Esophagus mucosa (tissue), 1 donor: Measurements from ENCODE around the gene SRP54. TPM values are rescaled to one million over a fixed set of nuclear protein-coding genes. Genes with fewer than 3 reads are reported as not detected.
"Not testable (repeated sequence)": the region's sequence is repeated elsewhere in the genome, so short reads cannot be mapped to it uniquely, and the experiment has no call there.

ENCODE experiments used
- ATAC-seq: fragments of 200-7000 bp; cut with Tn5 transposase; one replicate; pipeline ENCODE4 v1.9.1; 2020
- total RNA-seq: library from RNA; stranded (reverse); gene quantifications from one replicate; pipeline ENCODE4 v1.2.4, GENCODE V29; 2023
- donor health status: DM: yes; HTN: yes; CAD: no.

SRP54 gene
- total RNA-seq, result 26.6 TPM

DNA sequence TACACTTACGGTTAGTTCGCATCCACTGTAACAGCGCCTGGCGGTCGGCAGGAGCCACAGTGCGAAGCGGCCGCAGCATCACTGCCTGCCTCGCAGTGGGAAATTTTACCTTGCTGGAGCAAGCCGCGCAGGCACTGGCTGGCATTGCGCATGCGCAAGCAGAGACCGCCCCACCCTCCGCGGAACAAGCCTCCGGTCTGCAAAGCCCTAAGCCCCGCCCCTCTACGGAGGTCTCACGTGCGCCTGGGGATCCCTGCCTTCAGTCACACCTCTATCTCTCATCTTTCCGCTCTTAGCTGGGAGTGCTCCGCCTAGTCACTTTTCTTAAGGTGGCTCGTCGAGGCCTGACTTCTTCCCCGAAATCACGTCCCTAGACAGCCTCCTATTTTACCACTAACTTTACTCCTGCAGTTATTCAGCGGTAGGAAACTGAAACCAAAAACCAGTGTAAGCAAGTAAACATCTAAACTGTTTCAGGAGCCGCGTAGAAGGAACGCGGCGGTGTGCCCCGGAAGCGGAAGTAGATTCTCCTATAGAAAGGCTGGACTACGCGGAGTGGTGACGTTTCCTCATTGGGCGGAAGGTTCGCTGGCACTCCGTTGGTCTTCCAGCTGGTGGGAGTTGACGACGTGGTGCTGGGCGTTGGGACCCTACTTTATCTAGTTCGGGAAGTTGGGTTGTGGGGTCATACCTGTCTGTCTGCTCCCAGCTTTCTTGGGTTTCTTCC is at the start of gene SRP54:
Gene SRP54 (plus strand): TSS at position 572 of the 727 bp plus-strand sequence. CDS start 13,718 bp downstream, outside the sequence.
- peak; percentile 99 for ATAC-seq

DNA sequence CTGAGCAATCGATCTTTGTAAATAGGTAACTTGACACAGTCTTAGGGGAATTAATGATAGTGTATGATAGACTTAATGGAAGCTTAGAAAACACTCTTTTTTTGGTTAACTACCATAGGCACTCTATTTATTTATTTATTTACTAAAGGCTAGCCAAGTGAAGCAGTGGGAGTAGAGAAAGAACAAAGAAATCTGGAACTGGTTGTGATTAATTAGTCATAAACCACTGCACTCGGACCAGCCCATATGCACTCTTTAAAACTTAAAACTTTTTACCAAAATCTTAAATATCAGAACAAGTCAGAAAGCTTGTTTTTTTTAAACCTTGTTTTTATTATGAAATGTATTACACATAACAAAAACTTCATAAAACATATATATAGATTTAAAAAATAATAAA is 49.5 kb upstream of the SRP54 start:
- no peak for ATAC-seq

DNA sequence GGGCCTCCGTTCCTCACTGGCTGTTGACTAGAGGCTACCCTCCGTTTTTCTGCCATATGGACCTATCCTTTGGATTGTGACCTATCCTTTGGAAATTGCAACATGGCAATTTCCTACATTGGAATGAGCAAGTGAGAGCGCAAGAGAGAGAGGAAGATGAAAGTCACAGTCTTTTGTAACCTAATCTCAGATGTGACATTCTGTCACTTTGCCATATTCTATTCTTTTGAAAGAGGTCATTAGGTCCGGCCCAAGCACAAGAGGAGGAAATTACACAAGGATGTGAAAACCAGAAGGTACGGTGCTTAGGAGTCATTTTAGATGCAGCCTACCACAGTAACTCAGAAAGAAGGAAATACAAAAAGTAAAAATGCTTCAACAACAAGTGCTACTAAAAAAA is 47.3 kb upstream of the SRP54 start:
- ATAC-seq, result no peak

DNA sequence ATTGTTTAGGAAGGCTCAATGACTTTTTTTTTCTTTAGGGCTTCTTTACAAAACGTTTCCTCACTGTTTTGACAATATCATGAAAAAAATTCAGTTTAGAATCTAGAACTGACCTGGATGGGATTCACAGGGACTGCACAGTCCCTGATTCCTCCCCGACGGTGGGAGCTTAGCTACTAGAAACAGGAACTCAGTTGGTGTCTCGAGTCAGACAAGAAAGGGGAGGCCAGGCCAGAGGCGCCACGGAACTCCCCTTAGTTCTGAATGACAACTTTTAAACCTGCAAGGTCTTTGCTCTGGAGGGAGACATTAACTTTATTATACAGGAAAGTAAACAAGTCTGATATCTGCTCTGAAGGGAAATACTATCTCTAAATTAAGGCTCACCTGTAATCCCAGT is 45.4 kb upstream of the SRP54 start:
- no peak for ATAC-seq

DNA sequence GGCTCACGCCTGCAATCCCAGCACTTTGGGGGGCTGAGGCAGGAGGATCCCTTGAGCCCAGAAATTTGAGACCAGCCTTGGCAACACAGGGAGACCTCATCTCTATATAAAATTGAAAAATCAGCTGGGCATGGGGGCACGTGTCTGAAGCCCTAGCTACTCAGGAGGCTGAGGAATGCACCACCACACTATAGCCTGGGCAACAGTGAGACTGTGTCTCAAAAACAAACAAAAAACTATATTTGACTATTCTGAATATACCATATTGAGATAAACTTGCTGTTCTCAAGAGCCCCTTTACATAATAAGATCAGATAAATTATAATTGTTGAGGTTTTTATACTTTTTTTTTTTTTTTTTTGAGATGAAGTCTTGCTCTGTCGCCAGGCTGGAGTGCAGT is 44.9 kb upstream of the SRP54 start:
- no peak for ATAC-seq

DNA sequence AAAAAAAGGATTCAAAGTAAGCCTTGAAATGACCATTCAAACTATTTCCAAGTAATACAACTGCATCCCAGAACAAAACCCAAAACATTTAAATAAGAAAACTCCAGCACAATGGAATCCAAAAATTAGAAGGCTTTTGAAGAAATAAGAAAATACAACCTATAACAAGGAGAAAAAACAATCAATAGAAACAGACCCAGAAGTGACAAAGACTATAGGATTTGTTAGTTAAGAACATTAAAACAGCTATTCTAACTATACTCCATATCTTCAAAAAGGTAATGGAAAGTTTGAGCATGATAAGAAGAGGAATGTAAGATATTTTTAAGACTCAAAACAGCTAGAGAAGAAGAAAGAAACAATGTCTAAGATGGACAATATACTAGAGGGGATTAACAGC is 39.3 kb upstream of the SRP54 start:
- ATAC-seq, result no peak

DNA sequence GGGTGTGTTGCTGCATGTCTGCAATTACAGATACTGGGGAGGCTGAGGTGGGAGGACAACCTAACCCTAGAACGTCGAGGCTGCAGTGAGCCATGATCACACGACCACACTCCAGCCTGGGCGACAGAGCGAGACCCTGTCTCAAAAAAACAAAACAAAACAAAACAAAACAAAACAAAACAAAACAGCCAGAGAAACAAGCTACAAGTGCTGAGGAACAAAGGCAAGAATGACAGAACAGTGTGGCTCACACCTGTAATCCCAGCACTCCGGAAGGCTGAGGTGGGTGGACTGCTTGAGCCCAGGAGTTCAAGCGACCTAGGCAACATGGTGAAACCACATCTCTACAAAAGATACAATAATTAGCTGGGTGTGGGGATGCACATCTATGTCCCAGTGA is 38.0 kb upstream of the SRP54 start:
- ATAC-seq, result no peak

DNA sequence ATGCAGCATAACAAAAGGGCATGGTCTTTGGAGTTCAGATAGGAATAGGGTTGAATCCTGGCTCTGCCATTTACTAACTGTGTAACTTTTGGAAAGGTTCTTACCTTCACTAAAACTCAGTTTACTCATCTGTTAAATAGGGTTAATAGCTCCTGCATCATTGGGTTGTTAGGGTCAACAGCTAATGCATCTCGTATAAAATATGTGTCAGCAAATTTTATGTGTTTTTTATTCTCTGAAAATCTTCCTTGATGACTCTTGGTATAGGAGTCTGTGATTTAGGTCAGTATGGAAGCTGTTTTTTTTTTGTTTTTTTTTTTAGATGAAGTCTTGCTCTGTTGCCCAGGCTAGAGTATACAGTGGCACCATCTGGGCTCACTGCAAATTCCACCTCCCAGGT is 36.1 kb upstream of the SRP54 start:
- no peak for ATAC-seq

DNA sequence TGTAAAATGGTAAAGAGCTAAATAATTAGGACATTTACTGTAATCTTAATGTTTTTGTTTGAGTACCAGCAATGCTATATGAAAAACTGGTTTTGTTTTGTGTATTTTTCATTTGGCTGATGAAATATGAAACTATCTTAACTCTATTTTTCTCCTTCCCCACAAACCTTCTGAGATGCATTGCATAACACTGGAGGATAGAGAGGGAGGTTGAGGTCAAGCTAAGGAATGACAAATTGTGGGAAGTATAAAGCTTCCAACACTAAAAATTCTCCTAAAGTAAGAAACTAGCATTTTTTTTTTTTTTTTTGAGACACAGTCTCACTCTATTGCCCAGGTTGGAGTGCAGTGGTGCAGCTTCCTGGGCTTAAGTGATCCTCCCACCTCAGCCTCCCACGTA is 31.5 kb upstream of the SRP54 start:
- no peak for ATAC-seq

DNA sequence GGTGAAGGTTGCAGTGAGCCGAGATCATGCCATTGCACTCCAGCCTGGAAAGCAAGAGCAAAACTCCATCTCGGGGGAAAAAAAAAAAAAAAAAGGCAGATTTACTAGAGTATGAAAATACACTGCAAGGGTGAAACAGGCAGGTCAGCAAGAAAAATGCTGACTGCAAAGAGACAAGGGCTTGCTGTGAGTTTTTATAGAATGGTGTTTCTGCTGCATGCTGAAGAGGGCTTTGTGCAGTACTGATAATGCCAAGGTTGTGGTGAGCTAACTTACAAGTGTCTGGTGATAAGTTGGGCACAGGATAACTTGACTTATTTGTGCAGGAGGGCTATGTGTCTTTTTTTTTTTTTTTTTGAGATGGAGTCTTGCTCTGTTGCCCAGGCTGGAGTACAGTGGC is 25.9 kb upstream of the SRP54 start:
- no peak for ATAC-seq

DNA sequence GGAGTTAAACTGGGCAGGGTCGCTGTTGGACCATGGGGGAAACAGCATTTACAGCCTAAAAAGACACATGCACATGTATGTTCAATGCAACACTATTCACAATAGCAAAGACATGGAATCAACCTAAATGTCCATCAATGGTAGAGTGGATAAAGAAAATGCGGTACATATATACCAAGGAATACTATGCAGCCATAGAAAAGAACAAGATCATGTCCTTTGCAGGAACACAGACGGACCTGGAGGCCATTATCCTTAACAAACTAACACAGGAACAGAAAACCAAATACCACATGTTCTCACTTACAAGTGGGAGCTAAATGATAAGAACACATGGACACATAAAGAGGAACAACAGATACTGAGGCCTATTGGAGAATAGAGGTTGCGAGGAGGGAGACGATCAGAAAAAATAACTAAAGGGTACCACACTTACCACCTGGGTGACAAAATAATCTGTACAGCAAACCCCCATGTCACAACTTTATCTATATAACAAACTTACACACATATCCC is 25.0 kb upstream of the SRP54 start:
- ATAC-seq, result no peak

DNA sequence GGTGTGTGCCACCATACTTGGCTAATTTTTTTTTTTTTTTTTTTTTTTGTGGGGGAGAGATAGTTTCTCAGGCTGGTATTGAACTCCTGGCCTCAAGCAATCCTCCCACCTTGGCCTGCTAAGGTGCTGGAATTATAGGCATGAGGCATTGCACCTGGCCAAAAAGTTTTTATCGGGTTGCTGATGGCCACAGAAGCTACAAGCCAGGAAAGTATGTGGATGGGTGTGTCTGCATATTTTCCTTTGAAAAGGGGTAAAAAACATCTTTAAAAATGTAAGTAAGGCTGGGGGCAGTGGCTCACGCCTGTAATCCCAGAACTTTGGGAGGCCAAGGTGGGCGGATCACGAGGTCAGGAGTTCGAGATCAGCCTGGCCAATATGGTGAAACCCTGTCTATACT is 20.7 kb upstream of the SRP54 start:
- ATAC-seq, result not testable (repeated sequence)

DNA sequence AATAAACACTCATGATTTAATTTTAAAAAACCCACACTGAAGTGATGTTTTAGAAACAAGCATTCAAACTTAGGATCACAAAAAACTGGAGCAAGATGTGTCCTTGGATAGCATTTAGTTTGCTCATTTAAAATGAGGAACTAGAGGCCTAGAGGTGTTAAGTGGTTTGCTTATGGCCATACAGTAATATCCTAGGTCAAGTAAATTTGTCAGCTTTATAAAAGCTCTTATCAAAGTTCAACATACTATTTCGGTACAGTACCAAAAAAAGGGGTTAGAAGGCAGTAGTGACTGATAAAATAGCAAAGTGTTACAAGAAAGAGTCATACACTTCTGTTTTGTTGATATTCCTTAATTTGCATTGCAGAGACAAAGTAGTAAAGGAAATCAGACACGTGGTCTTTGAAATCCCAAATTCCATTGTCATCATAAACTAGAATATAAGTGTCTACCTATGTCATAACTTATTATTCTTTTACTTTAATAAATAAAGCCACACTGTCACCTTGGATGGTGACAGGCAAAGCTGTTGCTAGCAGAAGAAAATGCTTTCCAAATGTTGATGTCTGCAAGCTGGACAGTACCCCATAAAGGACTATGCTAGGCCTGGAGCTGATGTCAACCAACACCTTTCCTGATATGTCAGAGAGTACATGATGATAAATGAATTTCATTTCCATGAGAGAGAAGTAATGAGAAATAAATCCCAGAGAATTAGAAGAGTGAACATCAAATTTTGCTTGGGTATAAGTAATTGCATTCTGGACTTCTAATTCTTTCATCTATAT is 17.6 kb upstream of the SRP54 start:
- ATAC-seq, result no peak

DNA sequence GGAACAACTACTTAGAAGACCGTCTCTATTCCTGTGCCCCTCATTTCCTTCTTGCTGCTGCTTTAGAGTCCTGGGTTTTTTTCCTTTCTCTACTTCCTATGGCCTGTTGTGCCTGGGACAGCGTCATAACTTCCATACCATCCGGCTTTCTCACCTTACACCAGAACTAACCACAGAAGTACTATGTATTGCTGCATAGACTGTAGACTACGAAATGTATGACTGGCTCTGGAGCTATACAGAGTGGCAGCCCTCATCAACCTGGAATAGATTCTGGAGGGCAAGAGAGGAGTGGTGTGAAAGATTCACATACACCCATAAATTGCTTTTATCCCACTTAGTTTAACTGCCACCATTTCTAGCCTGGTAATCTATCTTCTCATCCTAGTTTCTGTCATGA is 16.9 kb upstream of the SRP54 start:
- no peak for ATAC-seq

DNA sequence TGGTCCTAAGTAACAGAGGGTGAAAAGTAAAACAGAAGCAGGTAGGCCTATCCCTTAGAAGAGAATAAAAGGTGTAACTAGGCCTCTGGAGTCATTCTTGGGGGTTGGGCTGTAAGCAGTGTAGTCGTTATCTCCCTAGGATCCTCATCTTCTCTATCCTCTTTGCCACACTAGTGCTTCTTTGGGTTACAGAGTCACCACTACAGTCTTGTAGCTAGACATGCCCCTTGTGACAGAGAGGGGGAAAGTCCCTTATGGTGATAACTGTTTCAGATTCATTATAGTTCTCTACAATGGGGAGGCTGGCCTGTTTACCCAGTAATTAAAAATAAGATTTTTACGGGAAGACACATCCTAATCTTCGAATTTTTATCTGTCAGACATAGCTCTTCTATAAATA is 16.4 kb upstream of the SRP54 start:
- ATAC-seq, result no peak

DNA sequence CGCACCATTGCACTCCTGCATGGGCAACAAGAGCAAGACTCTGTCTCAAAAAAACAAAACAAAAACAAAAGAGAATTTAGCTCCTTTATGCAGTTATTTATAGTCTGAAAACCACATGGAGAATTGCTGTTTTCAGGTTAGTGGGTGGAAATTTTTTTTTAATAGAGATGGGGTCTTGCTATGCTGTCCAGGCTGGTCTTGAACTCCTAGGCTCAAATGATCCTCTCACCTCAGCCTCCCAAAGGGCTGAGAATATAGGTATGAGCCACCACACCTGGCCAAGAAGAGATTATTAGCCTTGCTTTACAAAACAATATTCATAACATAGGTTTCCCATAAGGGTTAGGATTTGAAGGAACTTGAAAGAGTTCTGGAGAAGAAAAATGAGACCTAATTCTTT is 12.1 kb upstream of the SRP54 start:
- no peak for ATAC-seq

DNA sequence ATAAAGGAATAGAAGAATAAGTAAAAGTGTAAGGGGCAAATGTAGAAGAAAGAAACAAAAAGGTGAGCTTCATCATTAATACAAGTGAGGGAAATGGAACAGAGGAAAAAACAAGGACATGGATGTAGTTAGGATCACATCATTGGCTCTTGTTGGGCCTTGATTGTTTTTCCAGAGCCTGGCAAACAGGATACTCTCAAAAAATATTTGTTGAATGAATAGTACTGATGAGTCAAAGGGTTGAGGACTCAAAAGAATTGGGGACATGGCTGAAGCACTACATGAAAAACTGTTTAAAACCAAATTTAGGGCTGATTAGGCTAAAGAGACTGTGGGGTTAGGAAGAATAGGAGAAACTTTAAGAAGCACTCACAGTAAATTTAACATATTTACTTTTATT is 11.4 kb upstream of the SRP54 start:
- ATAC-seq, result no peak

DNA sequence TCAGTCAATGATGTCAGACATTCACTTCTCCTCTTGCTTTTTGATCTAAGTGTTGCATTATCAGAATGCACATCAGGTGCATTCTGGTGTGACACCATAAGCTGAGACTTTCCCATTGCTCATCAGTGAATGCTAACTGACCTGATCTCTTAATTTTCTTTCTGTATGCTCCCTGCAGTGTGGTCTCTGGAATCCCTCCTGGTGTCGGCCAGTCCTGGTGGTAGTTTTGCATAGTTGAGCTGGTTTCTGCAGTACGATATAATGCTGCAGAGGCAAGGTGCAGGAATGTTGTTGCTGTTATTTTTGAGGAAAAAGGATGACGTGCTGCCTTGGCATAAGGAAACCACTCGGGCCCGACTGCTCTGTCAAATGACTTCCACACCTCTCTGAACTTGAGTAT is 11.0 kb upstream of the SRP54 start:
- ATAC-seq, result no peak

DNA sequence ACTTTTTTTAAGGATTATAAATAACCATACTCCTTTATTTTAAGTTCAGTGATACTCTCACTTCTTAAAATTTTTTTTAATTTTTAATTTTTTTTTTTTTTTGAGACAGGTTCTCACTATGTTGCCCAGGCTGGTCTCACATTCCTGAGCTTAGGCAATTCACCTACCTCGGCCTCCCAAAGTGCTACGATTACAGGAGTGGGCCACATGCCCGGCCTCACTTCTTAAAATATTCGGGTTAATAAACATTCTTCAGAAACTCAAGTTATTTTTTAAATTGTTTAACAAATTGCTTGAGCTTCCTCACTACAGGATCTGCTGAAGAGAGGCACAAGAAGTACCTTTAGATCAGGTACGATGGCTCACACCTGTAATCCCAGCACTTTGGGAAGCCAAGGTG is 4.3 kb upstream of the SRP54 start:
- ATAC-seq, result no peak

DNA sequence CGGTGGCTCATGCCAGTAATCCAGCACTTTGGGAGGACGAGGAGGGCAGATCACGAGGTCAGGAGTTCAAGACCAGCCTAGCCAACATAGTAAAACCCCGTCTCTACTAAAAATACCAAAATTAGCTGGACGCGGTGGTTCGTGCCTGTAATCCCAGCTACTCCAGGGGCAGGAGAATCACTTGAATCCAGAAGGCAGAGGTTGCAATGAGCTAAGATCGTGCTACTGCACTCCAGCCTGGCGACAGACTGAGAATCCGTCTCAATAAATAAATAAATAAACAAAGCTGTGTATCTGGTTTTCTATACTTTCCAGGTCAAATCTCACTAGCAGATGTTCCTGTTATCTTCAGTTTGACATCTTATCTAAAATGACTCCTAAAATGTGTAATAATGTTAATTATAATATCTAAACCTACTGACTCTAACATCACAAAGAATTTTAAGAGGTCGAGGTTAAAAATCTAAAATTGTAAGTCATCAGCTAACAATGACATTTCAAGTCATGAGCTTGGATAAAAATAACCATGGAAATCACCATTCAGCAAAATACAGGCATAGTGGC is 2.4 kb upstream of the SRP54 start:
- ATAC-seq, result no peak

DNA sequence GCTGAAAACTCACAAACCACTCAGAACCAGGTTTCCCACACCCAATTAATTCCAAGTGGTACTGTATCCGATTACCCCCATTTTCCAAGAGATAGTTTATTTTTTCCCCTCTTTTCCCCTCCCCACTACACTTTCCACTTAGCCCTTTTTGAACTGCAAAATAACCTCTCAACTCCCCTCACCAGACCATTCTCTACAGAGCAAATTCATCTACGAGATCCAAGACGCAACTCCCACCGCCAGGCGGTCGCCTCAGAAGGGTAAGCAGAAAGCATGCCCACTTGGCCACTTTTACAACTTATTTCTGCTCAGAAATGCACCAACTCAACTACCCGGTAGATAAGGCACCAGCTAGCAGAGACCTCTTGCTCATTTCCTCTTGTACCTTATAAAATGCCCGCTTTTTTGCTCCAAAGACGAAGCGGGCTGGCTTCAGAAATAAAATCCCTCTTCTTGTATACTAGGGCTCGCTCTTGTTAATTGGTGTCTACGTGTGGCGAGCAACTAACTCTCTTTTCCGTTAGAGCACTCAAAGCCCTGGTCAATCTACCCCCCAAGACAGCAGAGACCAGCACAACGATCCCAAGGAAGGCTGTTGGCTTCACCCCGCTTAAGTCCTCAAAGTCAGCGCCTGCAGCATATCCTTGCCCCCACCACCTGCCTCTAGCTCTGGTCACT is 910 bp upstream of the SRP54 start:
- peak; percentile 0 for ATAC-seq

DNA sequence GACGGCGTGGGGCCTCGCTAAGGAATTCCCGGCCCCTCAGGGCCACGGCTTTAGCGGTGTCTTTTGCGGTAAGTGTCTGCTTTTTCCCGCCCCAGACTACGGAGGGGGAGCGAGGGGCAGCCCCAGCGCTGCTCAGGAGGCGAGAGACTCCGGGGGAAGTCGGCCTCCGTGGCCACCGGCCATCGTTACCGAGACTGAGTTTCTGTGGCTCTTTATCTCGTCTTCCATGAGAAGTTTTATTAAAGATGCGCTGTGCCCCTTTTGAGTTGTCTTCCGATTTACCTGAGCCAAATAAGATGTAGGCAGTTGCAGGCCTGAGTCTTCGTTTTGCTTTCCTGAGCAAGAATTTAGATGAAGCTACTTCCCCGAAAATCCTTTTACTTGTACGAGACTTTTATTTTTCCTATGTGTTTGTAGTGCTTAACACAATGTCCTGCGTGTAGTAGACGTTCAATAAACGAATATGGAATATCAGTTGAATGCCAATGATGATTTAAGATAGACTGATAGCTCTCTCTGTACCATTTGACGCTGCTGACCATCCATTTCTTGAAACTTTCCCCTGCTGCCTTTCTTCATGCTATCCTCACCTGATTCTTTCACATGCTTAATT is 462 bp downstream of the SRP54 start:
- peak; percentile 24 for ATAC-seq

DNA sequence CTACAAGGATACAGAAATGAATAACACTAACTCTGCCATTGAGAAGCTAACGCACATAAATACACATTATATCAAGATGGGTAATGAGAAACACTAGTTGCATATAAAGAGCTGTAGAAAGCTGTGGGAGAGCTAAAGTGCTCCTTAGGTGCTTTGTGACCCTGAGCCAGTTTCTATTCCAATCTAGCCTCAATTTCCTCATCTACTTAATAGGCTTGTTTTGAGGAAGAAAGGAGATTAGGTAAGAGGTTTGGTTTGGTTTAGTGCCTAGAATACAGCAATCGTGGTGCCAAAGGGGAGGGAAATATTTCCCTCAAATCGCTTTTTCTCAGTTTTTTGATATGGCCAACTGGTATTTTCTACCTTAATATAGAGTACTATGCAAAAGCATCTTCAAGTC is 994 bp downstream of the SRP54 start:
- no peak for ATAC-seq
